ENCODE measurements around the gene TBC1D22A.

The TBC1D22A gene

DNA sequence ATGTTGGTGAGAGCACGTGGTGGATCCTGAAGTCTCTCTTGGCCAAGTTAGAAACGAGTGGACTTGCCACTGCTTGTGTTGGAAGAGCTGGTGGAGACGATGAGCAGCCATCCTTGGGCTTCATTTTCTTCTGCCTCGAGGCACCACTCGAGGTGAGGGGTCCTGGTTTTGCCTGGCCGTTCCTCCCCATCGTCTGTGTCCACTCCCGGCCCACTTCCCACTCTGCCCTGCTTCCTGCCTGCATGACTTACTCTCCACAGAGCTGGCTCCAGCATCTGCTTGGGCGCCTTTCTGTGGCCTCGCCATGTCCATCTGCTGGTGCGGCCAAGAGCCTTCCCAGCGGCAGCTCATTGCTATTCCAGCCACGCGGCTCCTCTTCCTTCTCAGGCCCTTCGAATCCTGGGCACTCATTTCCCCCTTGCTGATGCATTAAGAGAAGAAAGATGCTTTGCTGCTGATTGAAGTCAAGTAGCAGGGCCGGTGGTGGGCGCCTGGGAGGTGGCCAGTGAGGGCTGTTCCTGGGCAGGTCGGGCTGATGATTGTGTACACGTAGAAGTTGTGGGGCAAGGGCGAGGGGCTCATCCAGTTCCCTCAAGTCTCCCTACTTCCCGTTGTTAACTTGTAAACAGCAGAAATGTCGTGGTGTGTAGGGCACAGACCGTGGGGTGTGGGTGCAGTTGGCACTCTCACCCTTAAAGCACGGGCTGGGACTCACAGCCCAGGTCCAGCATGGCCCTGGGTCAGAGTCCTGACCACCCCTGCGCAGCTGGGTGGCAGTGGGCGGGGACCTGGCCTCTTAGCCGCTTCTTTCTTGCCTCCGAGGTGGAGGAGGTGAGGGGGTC lies 292.0 kb downstream of the TBC1D22A start:
- DNase-seq, result no peak

DNA sequence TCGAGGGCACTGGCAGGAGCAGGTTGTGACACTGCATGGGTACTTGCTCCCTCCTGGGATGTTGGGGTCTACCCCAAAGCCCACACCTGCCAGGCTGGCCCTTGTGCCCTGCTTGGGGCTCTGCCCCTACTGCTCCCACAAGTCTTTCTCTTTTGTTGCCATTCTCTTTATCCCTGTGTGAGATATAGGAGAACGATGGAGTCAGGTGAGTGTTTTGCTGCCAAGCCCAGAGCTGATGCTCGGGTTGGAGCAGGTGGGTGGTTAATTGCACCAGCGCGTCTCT lies 292.6 kb downstream of the TBC1D22A start:
- no peak for DNase-seq

DNA sequence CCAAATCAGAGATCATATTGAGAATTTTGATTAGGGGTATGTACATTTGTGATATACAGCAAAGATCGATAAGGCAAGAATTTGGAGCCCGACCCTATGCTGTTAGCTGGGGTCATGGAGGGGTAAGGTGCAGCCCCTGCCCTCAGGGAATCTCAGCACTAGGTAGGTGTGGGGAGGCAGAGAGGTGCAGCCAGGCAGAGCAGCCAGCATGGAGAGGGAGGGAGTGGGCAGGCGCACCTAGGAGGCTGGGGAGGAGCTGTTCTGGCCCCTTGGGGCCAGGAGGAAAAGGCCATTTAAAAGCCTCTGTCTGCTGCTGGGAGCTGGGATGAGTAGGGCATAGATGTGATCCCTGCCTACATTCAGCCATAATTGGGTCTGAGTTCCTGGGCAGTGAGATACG lies 293.0 kb downstream of the TBC1D22A start:
- DNase-seq, result no peak

DNA sequence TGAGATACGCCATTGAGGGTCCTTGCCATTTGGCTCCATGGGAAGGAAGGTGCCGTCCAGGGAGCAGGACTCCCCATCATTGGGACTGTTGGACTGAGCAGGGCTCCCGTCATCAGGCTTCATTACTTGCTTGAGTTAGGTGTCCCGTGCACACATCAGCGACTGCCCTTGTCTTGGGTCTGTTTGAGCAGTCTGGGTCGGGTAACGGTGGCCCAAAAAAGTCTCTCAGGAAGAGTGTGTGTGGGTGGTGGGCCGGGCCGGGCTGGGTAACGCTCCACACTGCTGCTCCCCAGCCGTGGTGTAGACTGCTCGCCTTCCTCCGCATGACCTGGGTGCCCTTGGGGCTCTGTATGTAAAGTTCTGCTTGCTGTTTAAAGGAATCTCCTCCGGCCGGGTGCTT lies 293.5 kb downstream of the TBC1D22A start:
- DNase-seq, result no peak

DNA sequence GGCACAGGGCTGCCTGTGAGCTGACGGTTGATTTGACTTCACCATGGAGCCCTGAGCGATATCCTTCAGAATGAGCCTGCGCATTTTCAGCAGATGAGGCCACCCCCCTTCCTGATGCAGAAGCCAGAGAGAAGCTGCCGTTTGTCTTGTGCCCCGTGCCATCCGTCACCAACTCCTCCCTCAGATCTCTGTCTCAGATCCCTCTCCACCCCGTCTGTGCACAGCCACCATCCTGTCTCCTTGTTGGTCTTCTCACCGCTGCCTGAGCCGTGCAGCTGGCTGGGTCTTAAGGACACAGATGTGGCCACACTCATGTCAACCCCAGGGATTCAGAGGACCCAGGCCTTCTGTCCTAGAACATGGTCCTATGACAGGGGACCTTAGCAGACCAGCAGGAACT lies 293.9 kb downstream of the TBC1D22A start:
- no peak for DNase-seq

DNA sequence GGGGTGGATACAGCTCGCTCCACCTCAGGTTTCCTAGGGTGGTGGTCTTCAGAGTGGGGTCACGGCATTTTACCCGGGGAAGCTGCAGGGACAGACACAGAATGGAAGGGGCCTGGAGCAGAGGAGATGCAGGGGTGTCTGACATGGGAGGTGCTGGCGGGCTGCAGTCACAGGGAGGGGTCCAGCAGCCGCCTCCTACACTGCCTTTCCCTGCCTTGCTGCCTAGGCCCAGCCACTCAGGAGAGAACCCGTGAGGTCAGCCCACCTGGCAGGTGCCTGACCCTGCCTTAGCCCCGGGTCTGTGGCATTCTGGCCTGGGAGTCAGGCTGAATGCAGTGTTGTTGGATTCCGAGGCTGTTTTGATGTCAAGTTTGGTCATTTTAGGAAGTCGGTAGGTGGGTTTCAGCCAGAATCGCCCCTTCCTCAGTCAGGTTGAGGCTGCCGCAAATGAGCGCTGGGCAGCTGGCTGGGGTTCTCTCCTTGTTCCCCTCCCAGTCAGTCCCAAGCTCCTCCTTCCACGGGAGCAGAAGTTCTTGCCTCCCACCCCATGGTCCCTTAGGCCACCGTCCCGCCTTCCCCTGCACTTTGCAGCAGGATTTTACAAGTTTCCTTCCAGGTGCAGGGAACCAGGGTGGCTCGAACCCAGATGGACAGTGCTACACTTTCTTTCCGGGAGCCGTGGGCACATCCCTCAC lies 294.5 kb downstream of the TBC1D22A start:
- DNase-seq, result no peak

DNA sequence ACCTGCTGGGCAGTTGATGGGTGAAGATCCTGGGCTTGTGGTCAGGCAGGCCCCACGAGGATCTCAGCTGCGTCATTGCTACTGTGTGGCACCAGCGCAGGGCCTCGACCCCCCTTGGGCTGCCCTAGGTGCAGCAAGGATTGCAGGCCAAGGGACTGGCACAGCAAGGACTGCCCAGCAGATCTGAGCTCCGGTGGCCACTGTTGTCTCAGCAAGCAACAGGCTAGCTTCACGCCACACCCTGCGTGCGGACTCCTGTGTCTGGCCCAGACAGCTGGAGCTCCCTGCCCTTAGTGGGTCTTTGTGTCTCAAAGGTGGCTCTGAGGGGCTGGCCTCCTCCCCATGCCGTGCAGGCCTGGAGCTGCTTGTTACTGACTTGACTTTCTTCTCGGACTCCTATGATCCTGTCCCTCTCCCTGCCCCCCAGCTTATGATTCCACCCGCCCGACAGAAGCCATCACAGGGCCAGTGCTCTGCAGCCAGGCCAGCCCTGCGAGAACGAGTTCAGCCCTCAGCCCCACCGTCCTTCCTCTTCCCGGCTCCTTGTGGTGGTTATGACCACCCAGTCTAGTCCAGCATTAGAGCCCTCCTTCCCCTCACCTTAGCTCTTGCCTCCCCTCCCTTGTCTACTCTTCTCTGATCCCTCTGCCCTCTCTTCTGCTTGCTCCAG lies 295.6 kb downstream of the TBC1D22A start:
- no peak for DNase-seq

DNA sequence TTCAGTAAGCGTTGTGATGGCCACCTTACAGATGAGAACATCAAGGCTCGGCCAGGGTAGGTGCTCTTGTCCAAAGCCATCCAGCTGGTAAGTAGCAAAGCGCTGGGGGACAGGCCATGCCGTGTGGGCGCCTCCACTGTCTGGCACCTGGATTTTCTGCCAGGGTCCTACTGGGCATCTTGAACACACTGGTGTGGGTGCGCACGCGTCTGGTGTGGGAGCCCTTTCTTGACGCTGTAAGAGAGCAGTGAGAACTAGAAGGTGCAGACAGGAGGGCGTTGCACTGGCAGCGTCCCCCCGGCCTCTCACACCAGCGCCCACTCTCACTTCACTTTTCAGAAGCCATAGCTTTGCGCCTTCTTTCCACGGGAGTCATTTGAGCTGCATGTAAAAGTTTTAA lies 296.6 kb downstream of the TBC1D22A start:
- no peak for DNase-seq

DNA sequence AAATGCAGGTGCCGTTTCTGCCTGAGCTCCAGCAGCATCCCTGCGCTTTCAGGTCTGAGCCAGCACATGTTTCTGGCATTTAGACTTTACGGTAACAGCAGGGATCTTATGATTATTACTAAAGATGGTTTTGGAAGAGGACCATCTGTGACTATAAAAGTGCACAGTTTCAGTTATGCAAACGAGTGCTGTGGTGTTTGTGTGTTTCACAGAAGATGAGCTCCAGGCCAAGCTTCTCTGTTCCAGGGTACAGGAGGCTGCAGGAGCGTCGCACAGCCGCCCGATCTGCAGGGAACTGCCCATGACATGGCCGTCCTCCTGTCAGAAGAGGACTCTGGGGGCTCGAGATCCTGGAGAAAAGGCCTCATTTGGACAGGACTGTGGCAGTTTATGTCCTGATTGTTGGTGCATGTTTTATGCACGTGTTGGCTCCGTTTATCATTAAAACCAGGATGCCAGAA lies 297.3 kb downstream of the TBC1D22A start:
- no peak for DNase-seq

DNA sequence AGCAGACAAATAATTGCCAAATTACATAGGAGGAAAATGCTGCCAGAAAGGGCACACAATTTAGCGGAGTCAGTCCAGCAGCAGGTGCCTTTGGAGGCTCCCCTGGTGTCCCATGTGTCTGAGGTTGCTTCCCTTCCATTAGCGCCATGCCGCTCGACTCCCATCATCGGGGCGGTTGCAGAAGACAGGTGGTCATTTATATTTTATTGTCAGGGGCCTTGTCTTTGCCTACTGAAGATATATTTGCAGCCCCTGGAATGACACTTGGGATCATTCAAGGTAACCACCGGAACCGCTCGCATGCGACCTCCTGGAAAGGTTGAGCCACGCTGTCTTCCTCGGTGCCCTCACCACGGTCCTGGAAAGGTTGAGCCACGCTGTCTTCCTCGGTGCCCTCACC lies 298.3 kb downstream of the TBC1D22A start:
- no peak for DNase-seq

DNA sequence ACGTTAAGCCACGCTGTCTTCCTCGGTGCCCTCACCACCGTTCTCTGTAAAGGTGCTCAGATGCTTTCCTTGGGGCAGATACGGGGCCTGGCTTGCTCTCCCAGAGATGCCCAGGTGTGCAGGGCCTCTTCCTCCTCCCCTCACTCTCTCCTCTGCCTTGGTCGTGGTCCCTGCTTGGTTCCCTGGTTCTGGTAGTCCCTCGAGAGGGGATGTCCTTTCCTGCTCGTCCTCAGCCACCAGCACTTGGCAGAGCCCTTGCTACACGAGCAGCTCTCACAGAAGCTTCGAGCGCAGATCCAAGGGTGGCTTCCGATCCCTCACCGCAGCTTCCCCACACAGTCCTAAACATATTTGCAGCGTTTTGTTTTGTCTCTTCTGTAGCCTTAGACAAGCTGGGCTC lies 298.8 kb downstream of the TBC1D22A start:
- no peak for DNase-seq

DNA sequence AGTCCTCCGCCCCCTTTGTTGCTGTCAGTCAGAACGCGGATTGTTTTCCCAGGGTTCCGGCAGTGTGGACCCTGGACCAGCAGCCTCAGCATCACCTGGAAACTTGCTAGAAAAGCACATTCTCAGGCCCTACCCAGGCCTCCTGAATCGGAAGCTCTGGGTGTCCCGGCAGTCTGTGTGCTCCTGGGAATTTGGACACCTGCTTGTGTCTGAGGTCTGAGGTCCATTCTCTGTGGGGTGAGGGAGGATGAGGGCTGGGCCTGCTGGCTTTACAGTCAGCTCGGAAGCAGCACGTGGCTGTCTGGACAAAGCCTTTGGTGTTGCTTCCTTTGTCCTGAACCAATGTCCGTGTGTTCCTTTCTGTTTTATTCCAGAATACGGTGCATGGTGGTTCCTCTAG lies 299.7 kb downstream of the TBC1D22A start:
- no peak for DNase-seq

DNA sequence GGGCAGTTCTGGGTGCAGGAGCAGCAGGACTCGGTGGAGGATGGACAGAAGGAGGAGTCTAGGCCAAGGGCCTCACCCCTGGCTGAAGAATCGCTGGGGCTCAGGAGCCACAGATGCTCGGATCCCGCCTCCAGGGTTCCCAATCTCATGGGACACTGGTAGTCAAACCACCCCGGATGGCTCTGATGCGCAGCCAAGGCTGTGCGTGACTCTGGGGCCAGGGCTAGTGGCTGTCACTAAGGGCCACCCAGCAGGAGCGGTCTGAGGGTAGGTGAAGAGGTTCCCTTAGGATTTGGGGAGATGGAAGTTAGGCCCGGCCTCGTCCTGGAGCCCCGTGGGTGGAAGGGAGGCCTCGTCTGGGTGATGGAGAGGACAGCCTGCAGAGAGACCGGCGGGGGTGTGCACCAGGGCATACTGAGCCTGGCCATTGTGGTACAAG lies 300.6 kb downstream of the TBC1D22A start:
- no peak for DNase-seq

DNA sequence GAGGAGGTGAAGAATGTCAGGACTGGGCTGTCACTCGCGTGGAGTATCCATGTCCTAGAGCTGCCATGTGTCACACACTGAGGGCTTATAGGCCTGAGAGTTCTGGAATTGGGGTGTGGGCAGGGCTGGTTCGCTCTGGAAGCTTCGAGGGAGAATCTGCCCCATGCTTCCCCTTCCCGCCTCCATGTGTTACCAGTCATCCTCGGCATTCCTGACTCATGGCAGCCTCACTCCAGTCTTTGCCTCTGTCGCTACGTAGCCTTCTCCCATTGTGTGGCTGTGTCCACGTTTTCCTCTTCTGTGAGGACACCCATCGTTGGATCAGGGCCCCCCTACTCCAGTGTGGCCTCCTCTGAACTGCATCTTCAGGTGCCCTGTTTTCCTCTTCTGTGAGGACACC lies 301.2 kb downstream of the TBC1D22A start:
- DNase-seq, result peak; percentile 3

DNA sequence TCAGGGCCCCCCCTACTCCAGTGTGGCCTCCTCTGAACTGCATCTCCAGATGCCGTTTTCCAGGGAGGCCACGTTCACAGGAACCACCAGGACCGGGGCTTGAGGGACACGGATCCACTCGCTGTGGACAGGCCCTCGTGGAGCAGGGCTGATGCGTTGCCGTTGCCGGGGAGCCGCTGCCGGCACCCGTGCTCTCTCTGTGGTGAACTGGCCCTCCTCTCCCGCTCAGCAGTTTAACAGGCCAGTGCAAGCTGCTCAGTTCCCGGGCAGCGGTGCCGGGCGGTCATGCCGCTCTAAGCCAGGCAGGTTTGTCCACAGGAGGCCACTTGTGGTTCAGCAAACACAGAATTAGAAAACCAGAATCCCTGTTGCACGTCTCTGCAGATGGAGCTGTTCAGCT lies 301.6 kb downstream of the TBC1D22A start:
- no peak for DNase-seq

DNA sequence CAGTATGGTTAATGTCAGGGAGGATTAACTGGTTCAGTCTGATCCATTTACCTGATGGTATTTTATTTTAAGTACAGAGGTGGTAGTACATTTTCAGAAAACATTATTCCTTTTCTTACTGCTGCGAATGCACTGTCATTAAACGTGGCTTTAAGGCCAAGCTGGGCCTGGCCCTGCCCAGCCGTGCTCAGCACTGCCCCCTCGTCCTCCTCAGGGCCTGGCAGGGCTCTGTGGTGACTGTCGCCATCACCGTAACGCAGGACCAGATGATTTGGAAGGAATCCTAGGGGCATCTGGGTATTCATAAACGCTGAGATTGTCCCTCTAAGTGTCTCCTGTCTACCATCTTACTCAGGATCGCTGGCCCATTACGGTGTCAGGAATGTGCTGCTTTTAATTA lies 302.0 kb downstream of the TBC1D22A start:
- no peak for DNase-seq

DNA sequence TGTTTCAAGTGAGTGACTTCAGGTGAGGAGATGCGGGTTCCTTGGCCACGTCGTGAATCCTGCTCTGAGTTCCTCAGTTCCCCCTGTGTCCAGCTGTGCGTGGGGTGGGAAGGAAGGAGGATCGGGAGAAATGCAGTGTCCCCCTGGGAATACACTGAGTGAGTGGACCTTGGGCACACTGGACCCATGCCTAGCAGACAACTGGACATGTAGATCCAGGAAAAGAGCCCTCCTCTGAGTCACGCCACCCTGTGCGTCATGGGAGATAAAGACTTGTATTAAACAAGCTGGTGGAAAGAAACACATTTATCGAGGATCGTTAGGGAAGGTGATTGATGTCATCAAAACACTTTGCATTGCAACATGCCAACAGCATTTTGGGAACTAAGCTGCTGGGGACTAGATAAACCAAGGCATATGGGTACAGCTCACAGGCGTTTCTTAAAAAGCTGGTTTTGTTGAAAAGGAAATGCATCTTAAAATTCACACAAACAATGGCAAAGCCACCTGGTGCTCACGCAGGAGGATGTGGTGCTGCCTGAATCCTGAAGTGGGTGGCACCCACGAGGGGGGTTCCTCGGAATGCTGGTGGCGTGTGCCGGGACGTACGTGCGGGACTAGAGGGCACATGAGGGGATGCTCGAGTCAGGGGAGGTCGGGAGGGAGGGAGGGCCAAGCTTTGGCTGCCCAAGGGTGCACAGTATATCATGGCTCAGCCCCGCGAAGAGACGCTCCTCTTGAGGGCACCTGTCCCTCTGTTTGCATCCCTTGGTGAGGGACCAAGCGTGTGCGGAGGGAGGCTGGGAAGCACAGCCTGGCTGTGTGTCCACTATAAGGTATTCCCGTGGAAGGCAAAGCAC lies 303.5 kb downstream of the TBC1D22A start:
- no peak for DNase-seq

DNA sequence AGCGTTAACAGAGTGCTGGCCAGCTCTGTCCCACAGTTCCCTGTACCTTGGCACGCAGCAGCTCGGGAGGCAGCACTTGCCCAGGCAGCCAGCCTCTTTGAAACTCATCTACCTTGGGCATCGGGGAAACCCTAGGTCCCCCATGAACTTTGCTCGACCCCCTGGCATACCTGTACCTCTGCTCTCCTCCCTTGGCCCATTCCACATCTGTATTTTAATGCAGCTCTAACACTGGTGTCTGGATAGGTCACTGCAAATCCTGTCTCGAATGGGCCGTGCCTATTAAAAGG lies 304.1 kb downstream of the TBC1D22A start:
- DNase-seq, result no peak

DNA sequence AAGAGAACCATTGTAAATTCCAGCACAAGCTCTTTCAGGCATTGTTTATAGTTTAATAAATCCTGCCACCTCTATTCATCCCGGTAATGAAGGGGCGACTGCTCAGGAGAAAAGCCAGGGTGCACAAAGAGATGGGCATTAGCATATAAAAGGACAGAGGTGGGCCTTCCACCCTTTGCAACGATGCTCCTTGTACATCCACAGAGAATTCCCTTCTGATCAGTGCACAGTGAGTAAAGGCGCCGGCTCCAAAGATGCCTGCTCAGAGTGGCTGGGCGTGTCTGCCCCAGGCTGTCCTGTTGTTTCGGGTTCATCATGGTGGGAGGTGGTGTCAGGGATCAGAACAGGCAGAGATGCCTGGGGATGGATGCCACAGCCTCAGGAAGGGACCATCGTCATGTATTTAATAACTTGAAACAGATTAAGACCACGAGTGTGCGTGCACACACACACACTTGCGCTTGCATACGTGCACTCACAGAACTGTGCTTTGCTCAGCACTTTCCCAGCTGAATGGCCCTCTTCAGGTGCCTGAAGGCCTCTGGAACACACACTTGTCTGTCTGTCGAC lies 305.0 kb downstream of the TBC1D22A start:
- DNase-seq, result peak; percentile 2

DNA sequence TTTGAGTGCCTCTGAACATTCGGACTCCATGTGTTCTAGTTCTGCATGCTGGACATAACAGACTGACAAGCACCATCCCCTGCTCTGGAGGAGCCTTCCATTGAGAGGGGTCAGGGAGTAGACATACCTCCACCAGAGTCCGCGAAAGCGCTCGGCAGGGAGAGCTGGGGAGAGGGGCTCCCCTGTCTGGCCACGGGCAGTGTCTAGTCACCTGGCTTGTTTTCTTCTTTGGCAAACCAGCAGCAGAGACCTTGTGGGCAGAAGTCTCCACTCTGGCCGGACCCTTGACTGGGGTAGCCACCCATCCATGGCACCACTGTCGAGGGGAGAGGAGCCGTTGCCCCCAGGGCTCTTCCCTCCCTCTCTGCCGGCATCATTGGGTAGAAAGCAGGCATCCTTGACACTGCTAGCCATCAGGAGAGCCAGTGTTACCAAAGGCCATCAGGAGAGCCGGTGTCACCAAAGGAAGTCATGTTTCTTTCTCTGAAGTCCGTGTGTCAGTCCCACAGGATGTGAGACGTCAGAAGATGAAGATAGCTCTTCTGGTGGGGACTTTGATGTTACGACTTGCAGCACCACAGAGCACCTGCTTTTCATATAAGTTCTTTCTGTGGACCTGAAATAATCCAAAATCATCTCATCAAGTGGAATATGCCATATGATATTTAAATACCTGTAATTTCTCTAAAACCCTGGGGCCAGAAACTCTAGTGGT lies 305.6 kb downstream of the TBC1D22A start:
- peak; percentile 3 for DNase-seq

DNA sequence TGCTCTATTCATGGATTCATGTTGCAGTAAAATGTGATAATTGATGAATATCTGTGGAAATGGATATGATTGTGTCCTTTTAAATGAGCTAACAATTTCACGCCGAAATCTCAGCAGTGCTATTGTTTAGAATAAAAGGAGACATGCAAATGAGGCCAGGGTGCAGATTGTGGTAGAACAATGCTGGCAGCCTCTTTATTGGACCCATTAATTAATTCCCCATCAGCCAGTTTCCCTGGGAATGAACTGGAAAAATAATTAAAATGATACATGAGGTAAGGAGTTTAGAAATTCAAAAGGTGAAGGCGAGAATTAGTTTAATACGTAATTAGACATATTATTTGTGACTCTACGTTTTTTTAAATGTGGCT lies 306.2 kb downstream of the TBC1D22A start:
- no peak for DNase-seq

DNA sequence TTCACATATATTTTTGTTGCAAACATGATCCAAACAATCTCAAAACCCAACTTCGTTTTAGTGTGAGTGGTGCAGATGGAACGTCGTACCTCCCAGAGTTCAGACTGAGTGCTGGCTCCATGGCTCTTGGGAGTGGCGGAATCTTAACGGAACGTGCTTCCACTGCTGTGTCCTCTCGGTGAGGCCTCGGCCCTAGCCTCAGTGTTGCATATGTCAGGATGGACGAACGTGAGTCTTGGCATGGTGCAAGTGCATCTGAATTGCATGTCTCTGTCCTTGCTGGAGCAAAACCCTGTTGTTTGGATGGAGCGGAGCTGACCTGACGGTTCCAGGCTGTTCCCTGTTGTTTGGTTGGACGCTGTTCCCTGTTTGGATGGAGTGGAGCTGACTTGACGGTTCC lies 306.8 kb downstream of the TBC1D22A start:
- no peak for DNase-seq

Data from activated CD4-positive, alpha-beta T cell treated with anti-CD3 and anti-CD28 coated beads for 1 hour (primary cell).